HG02588 (cell line): ENCODE data around the gene TMEM50B.
A peak's percentile ranks its signal among the peaks of the same experiment; 100 is the strongest.
"Not testable (repeated sequence)": the region's sequence is repeated elsewhere in the genome, so short reads cannot be mapped to it uniquely, and the experiment has no call there.

ENCODE experiments used
- ATAC-seq: cut with Tn5 transposase; IDR thresholded peaks from one replicate; pipeline ENCODE4 v1.9.1; 2021; ENCODE audit warnings: mild to moderate bottlenecking, moderate library complexity; ENCODE audit not compliant: unreplicated experiment

Gene TMEM50B

DNA sequence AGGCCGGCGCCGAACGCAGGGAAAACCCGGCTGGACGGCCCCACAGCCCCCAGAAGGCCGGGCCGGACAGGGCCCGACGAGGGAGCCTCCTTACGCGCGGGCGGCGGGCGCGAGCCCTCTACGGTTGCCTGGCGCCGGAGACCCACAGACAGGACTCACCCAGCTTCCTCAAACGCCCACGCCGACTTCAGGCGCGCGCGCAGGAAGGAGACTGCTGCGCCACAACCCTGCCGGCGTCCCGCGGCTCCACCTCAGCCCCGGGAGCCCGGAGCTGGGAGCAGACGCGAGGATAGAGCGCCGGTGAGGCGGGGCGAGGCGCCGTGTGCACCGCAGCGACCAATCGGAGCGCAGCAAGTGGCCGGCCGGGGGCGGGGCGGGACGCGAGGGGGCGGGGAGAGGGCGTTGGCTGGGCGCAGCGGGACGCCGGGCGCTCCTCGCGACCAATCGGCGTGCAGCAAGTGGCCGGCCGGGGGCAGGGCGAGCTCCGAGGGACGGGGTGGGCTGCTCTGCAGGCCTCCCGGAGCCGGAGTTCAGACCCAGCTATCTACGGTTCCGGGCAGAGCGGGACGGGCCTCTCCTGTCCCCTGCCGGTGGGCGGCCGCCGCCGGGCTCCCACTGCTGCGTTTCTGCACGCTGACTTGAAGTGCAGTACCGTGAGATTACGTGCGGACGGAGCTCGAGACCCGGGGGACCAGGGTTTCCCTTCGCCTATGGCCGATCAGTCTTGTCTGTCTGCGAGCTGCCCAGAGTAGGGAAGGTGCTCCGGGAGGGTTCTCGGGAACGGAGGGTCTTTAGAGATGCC, at the start of gene TMEM50B:
TSS of gene TMEM50B (minus strand) at position 296 of the 802 bp plus-strand sequence. CDS start 11,089 bp downstream, outside the sequence.
- ATAC-seq, result peak; percentile 88

DNA sequence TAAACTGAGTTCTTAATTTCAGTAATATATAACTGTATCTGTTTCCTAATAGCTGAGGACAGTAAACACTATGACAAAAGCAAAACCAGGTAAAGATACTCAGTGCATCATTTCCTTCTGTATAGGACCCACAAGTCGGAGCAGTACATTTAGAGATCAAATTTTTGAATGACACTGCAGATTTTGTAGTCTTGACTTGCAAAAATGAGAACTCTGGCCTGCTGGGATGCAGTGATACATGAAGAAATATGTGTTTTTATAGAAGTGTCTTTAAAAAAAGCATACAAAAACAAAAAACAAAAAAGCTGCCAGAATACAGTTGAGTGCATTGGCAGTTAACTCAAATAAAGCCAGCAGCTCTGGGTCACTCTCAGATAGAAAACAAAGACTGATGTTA, 43.2 kb upstream of the TMEM50B start:
- ATAC-seq, result no peak

DNA sequence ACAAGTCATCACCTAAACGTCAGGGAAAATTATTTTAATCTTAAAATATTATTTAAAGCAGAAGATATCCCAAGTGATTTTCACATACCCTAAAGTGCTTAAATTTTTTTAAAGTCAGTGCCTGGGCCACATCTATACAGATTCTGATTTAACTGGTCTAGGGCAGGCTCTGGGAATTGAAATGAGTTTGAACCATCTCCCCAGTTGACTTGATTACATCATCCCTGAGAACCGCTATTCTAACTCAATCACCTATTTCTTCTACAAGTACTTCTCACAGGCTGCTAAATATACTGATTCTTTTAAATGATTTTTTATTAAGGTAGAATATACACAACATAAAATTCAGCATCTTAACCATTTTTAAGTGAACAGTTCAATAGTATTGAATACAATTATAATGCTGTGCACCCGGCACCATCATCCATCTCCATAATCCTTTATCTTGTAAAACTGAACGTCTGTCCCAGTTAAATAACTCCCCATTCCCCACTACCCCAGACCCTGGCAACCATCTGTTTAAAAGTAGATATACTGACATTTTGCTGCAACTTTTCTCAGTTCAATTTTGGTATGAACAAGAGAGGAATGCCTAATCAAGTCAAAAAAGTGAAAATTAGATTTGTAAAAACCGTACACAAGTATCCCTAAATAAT, 42.7 kb upstream of the TMEM50B start:
- no peak for ATAC-seq

DNA sequence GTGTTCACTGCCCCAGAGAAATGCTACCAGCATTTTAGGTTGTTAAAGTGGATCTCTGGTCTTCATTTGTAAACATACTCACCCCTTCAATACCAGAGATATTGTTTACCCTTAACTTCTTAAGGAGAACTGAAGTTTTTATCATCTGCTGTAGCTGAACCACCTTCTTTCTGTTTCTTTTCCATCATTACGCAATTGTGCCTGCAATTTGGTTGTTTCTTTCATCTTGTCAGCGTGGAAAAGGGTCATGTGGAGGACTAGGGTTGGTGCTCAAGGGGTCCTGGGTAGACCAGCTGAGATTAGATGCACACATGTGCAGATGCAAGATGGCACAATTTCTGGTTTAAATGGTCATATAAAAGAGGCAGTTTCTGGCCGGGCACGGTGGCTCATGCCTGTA, 39.1 kb upstream of the TMEM50B start:
- ATAC-seq, result no peak

DNA sequence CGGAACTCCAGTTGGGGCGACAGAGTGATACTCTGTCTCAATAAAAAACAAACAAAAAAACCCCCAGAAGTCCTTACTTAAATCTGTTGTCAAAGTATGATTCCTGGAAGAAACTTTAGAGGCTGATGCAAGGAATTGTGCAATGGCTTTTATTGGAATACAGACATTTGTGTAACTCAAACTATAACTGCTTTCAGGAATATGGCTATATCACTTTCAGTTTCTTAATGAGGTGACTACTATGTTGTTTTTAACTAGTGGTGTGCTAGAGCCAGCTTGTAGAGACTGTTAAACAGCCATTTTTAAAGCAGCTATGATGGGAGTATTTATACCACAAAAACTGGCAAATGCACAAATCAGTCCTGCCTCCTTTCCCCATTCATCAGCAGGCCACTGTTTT, 34.5 kb upstream of the TMEM50B start:
- ATAC-seq, result no peak

DNA sequence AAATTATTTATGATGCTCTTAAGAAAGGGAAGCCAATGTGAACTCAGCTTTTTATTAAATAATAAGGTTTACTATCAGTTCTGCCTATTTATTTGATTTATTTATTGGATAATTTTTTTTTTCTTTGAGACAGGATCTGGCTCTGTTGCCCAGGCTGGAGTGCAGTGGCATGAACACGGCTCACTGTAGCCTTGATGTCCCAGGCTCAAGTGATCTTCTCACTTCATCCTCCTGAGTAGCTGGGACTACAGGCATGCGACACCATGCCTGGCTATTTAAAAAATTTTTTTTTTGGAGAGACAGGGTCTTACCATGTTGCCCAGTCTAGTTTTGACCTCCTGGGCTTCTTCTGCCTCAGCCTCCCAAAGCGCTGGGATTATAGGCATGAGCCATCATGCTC, 32.7 kb upstream of the TMEM50B start:
- no peak for ATAC-seq

DNA sequence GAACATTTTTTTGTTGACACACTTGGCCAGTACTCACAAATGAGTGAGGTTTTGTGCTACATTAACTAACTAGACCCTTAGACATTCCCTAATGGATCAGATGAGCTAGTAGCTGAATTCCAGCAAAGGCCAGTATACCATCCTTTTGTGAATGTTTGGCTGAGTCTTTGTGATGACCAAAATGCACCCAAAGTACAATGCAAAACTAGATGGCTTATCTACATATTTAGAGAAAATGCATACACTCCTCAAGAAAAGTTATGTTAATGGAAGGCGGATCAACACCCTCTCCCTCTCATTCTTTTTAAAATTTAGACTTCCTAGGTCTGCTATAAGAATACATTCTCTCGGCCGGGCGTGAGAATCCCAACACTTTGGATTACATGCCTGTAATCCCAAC, 31.9 kb upstream of the TMEM50B start:
- no peak for ATAC-seq

DNA sequence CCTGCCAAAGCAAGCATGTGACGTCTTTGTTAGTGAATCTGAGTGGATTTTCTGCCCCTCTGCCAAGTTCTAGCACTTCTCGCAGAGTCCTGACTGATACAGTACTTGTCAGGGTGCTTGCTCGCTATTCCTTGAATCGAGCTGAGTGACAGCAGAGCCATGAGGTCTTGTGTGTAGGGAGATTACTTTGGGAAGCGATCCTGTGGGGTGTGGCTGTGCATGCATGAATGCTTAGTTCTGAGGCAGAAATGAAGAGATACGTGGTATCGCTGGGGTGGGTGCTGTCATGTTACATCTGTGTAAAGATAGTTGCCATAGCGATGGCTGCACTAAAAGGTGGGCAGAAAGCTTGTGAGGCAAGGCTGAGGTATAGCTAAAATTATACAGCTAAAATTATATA, 31.1 kb upstream of the TMEM50B start:
- ATAC-seq, result no peak

DNA sequence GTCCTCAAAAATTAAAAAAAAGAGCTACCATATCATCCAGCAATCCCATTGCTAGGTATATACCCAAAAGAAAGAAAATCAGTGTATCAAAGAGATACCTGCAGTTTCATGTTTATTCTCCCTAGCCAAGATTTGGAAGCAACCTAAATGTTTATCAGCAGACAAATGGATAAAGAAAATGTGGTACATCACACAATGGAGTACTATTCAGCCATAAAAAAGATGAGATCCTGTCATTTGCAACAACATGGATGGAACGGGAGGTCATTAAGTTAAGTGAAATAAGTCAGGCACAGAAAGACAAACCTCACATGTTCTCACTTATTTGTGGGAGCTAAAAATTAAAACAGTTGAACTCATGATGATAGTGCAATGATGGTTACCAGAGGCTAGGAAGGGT, 27.2 kb upstream of the TMEM50B start:
- ATAC-seq, result not testable (repeated sequence)

DNA sequence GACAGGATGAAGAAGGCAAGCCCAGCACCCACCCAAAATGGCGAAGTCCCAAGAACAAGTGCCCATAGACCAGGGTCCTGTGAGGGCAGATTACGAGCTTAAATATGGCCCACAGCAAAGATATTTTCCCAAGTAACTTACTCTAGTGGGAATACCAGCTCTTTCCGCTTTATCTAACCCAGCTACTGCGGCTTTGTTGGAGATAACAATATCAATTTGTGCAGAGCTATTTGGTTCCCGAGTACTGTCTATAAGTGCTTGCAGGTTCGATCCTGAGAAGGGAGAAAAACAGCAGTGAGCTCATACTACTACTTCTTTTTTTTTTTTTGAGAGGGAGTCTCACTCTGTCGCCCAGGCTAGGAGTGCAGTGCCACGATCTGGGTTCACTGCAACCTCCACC, 26.1 kb upstream of the TMEM50B start:
- no peak for ATAC-seq

DNA sequence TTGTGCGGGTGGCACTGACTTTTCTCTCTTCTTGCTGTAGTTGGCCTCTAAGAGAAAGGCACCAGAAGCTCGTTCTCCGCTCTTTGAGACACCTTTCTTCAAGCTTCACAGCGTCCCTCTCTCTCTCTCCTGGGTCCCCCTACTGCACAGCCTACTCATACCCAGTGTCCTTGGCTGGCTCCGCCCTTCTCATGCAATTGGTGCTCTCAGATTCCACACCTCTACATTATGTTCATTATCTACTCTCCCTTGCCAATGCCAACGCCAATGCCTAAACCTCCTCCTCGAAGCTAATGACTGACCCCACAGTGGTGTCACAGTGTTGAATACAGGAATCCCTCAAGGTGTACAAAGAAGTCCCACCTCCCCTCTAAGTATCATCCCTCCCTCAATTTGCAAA, 16.6 kb upstream of the TMEM50B start:
- no peak for ATAC-seq

DNA sequence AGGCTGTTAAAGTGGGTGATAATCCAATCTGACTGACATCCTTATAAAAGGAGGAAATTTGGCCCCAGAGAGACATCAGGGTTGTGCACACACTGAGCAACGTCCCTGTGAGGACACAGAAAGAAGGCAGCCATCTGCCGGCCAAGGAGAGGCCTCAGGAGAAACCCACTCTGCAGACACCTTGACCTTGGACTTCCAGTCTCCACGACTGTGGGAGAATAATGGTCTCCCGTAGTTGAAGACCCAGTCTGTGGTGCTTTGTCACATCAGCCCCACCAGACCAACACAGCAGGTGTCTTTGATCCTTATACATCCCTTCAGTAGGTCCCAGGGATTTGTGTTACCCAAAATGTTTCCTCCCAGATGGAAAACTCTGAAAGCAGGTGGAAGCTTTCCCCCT, 16.0 kb upstream of the TMEM50B start:
- ATAC-seq, result no peak

DNA sequence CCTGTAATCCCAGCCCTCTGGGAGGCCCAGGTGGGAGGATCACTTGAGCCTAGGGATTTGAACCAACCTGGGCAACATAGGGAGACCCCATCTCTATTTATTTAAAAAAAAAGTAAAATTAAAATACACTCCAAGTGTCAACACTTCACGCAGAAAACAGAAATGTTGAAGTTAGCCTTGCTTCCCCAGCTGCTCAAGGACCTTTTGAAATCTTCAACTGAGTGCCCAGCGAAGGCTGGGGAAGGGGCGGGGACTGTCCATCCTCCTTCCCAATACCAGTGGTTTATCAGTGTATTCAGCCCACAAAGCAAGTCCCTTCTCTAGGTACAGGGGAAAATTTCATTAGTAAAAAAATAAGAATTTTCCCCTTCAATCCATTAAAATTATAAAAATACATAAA, 14.0 kb upstream of the TMEM50B start:
- no peak for ATAC-seq

DNA sequence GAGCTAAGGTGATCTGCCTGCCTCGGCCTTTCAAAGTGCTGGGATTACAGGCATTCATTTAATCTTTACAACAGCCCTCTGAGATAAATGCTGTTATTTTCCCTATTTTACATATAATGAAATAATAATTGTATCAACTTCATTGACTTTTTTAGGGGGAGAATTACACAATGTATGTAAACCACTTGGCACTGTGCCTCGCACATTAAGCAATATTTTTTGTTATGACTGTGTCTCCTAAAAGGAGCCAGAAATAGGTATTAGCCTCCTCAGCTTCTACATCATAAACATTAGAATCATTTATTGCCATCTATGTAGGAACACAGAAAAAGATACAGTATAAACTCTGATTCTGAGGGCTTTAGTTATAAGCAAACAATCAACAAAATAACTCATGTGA, 12.8 kb upstream of the TMEM50B start:
- ATAC-seq, result no peak

DNA sequence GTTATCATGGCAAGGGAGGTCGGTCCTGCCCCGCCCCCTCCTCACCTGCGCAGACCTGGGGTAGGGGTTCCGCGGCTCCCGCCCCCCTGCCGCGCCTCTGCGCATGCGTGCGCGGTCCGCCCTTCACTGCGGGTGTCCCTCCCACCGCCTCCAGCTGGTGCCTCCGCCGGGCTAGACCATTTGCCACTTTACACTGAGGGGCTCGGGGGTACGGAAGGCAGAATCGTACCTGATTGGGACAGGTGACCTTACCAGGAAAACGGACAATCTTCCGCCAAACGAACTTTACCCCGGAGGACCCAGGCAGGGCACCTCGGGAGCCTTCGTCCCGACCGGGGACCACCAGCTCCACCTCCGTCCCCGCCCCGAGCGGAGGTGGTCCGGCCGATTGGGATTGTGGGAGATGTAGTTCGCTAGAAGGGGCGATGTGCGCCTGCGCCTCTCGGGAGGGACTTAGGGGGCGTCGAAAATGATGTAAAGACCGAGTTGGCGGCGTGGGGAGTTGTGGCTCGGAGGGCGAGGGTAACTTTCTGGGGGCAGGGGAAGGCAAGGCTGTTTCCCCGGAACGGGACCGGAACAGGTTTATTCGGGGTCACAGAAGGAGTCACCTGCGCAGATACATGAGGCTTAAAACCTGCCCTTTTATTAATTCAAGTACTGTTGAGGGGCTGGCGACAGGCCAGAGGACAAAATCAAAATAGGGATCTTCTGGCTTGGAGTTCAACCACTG, 11.8 kb upstream of the TMEM50B start, which contains the start of gene DNAJC28:
TSS of gene DNAJC28 (minus strand) at position 344 of the 730 bp plus-strand sequence. CDS start 2,323 bp downstream, outside the sequence.
- ATAC-seq, result peak; percentile 97

DNA sequence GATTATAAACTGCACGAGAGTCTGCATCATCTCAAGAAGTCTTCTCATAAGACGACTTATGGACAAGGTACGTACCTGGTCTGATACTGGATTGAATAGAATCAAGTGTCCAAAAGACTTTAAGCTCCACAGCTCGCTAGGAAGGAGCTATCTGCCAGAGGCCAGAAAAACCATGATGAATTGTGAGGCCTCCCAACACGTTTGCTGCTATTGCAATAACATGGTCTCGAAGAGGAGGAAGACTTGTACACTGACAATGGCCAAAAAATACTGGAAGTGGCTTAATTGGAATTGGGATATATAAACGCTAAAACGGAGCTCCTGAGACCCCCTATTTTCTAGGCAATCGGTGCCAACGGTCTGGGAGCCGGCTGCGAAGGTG, 11.2 kb upstream of the TMEM50B start:
- ATAC-seq, result no peak

DNA sequence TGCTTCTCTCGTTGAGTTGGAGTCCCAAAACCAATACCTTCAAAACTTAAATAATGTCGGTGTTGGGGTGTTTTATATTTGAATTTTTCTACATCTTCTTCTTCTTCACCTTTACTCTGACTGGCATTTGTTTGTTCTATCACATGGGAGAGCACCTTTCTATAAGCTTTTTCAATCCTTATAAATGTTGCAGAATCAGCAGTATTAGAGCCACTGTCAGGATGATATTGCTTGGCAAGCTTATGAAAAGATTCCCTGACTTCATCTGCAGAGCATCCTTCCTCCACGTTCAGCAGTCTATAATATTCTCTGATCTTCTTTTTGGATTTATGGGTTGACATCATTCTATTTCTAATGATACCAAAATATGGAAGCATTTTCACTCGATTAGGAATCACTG, 9.2 kb upstream of the TMEM50B start:
- no peak for ATAC-seq

DNA sequence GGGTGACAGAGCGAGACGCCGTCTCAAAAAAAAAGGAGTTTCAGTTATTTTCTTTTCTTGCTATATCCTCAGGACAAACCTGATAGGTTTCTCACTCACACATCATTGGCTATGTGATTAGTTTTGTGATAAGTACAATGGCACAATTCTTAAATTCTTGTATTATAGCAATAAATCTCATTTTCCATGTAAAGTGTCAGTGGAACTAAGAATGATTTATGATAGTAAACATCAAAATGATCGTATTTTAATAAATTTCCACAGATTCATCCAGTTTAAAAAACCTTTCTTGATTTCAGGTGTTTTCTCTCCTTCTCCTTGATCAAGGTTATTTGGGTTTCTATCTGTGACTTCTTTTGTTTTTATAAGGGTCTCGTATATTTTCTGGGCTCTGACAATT, 8.2 kb upstream of the TMEM50B start:
- ATAC-seq, result no peak

DNA sequence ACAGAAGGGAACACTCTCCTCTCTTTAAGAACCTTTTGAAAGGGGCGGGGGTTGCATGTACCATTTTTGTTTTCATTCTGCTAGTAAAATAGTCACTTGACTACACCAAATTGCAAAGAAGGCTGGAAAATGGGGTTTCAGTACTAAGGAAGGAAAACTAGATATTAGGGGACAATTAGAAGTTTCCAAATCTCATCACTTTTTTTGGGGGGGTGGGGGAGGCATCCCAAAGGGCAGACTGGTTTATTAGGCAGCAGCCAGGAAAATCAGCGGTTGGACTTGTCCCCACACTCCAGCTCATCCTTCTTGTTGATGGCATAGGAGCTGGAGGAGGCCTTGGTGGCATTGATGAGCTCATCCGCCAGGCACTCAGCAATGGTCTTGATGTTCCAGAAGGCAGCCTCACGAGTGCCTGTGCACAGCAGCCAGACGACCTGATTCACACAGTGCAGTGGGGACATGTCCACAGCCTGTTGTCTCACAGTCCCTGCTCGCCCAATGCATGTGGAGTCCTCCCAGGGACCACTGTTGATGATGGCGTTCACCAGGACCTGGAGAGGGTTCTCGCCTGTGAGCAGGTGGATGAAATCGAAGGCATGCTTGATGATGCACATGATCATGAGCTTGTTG, 1.7 kb upstream of the TMEM50B start:
- ATAC-seq, result no peak

DNA sequence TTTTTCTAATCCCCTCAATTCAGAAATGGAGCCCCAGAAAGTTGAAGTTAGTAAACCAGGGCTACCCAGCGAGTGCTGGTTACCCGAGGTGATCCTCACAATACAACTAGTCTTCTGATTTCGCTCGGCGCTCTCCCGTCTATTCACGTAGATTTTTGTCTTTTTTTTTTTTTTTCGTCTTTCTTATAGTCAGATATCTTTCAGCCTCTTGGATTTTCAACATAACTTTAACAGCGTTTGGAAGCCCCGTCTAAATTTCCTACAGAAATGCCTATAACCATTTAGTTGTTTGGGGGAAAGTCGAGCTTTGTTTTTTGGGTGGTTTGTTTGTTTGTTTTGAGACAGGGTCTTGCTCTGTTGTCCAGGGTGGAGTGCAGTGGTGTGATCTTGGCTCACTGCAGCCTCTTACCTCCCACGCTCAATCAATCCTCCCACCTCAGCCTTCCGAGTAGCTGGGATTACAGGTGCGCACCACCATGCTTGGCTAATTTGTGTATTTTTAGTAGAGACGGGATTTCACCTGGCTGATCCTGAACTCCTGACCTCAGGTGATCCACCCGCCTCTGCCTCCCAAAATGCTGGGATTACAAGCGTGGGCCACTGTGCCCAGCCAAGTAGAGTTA, 818 bp upstream of the TMEM50B start:
- ATAC-seq, result no peak
